Suprapubic skin (tissue), 4 donors: ENCODE measurements around the gene LDHD.

Source experiments
- POLR2A ChIP-seq, 2 donors: fragments of 450-650 bp; IDR thresholded peaks; one replicate each; pipeline ENCODE4 v1.6.1; 2017; ENCODE audit warnings: antibody characterized with exemption in 2 of 2, mild to moderate bottlenecking in 2 of 2, moderate library complexity in 2 of 2
- POLR2AphosphoS5 ChIP-seq, 3 donors: sonication (generic); formaldehyde crosslinking; IDR thresholded peaks; one replicate each; pipeline ENCODE4 v1.6.1; 2017; ENCODE audit warnings: antibody characterized with exemption in 3 of 3
- TF ChIP-seq, protein P1 (sequence below), 2 donors: fragments of 200-600 bp in 1 of 2; fragments of 450-650 bp in 1 of 2; sonication (generic) in 1 of 2; IDR thresholded peaks; one replicate each; pipeline ENCODE4 v1.5.1; 2016 to 2019; ENCODE audit warnings: antibody characterized with exemption in 2 of 2, mild to moderate bottlenecking in 1 of 2, moderate library complexity in 1 of 2

GRCh38 chr16:75086281-75086680 lies 30.3 kb downstream of the LDHD start:
- TF ChIP-seq, protein P1, sequence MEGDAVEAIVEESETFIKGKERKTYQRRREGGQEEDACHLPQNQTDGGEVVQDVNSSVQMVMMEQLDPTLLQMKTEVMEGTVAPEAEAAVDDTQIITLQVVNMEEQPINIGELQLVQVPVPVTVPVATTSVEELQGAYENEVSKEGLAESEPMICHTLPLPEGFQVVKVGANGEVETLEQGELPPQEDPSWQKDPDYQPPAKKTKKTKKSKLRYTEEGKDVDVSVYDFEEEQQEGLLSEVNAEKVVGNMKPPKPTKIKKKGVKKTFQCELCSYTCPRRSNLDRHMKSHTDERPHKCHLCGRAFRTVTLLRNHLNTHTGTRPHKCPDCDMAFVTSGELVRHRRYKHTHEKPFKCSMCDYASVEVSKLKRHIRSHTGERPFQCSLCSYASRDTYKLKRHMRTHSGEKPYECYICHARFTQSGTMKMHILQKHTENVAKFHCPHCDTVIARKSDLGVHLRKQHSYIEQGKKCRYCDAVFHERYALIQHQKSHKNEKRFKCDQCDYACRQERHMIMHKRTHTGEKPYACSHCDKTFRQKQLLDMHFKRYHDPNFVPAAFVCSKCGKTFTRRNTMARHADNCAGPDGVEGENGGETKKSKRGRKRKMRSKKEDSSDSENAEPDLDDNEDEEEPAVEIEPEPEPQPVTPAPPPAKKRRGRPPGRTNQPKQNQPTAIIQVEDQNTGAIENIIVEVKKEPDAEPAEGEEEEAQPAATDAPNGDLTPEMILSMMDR (IDR thresholded peaks at IDR 0.05): no peak
- TF ChIP-seq POLR2AphosphoS5 (IDR thresholded peaks at IDR 0.05) (no peak), POLR2A (IDR thresholded peaks at IDR 0.05) (no peak)
